ENCODE data around the gene PTDSS2. TPM values are rescaled to one million over a fixed set of nuclear protein-coding genes. Genes with fewer than 3 reads are reported as not detected.

Gene PTDSS2
- total RNA-seq, 1 donor from 2014 or later, result 26.3 TPM

GRCh38 chr11:418343-419247 lies 31.5 kb upstream of the PTDSS2 start:
- TF ChIP-seq CTCF (IDR thresholded peaks at IDR 0.05; ENCODE audit: insufficient read depth, low read length, severe bottlenecking), result no peak
- DNase-seq (ENCODE audit: low read depth), result no peak
- no peaks in the 10 kb centered on the region for H3K36me3 ChIP-seq (ENCODE audit: control insufficient read depth, insufficient read depth, low read length)
- no peaks in the 10 kb centered on the region for H3K27me3 ChIP-seq (ENCODE audit: control insufficient read depth, insufficient read depth, low read length)
- H3K4me3 ChIP-seq (ENCODE audit: low read depth, low read length), result no peak overlapping the region
- FAIRE-seq, result no peak

- no peak overlapping the region for H3K4me3 ChIP-seq (ENCODE audit: low read depth, low read length)
- DNase-seq (ENCODE audit: low read depth) (no peak), FAIRE-seq (no peak)
- no peak for TF ChIP-seq CTCF (IDR thresholded peaks at IDR 0.05; ENCODE audit: insufficient read depth, low read length, severe bottlenecking)
- no peaks in the 10 kb centered on the region for H3K36me3 ChIP-seq (ENCODE audit: control insufficient read depth, insufficient read depth, low read length)
- H3K27me3 ChIP-seq (ENCODE audit: control insufficient read depth, insufficient read depth, low read length), result no peaks in the 10 kb centered on the region
Observed at GRCh38 chr11:419248-420005, 30.7 kb upstream of the PTDSS2 start.

GRCh38 chr11:420054-420910 lies 29.8 kb upstream of the PTDSS2 start:
- FAIRE-seq, result no peak
- no peak for DNase-seq (ENCODE audit: low read depth)
- Histone ChIP-seq H3K36me3 (ENCODE audit: control insufficient read depth, insufficient read depth, low read length) (no peaks in the 10 kb centered on the region), H3K27me3 (ENCODE audit: control insufficient read depth, insufficient read depth, low read length) (no peaks in the 10 kb centered on the region), H3K4me3 (ENCODE audit: low read depth, low read length) (no peak overlapping the region)
- no peak for TF ChIP-seq CTCF (IDR thresholded peaks at IDR 0.05; ENCODE audit: insufficient read depth, low read length, severe bottlenecking)

DNA sequence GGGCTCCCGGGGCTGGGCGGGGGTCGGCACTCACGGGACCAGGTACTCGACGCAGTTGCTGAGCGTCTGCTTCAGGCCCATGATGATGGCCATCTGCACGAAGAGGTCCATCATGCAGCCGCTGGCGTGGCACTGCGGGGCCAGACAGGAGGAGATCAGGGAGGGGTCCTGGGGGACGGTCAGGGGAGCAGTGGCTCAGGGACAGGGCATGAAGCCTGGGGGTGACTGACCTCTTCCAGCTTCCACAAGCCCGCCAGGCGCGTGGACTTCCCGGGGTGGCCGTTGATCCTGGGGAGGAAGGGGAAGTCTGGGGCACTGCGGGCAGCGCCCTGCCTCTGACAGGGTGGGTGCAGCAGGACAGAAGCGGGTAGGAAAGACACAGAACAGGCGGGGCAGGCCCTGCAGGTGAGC lies 29.2 kb upstream of the PTDSS2 start:
- FAIRE-seq (no peak), DNase-seq (ENCODE audit: low read depth) (no peak)
- no peak overlapping the region for H3K4me3 ChIP-seq (ENCODE audit: low read depth, low read length)
- H3K27me3 ChIP-seq (ENCODE audit: control insufficient read depth, insufficient read depth, low read length), result no peaks in the 10 kb centered on the region
- H3K36me3 ChIP-seq (ENCODE audit: control insufficient read depth, insufficient read depth, low read length), result no peaks in the 10 kb centered on the region
- no peak for TF ChIP-seq CTCF (IDR thresholded peaks at IDR 0.05; ENCODE audit: insufficient read depth, low read length, severe bottlenecking)

DNA sequence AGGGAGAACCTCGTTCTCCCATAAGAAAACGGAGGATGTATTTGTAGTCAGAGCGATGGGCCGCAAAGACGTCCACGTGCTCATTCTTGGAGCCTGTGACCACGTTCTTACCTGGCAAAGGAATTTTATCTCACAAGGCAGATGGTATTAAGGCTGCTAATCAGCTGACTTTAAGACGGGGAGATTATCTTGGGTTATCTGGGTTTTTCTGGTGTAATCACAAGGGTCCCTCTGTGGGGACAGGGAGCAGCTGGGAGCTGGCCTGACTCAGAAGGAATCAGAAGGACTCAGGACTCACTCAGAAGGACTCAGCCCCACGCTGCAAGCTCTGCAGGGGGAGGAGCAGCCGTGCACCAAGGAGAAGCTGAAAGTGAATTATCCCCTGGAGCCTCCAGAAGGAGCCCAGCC lies 27.8 kb upstream of the PTDSS2 start:
- no peak for FAIRE-seq
- no peaks in the 10 kb centered on the region for H3K27me3 ChIP-seq (ENCODE audit: control insufficient read depth, insufficient read depth, low read length)
- no peak for TF ChIP-seq CTCF (IDR thresholded peaks at IDR 0.05; ENCODE audit: insufficient read depth, low read length, severe bottlenecking)
- H3K36me3 ChIP-seq (ENCODE audit: control insufficient read depth, insufficient read depth, low read length), result no peaks in the 10 kb centered on the region
- H3K4me3 ChIP-seq (ENCODE audit: low read depth, low read length), result no peak overlapping the region
- no peak for DNase-seq (ENCODE audit: low read depth)

Measured in bronchial epithelial cell (primary cell).